Osteoblast (primary cell): ENCODE results near the gene GOLGA1. TPM values are rescaled to one million over a fixed set of nuclear protein-coding genes. Genes with fewer than 3 reads are reported as not detected.

Experiments
- DNase-seq: peaks from one replicate; pipeline ENCODE4 v3.0.0; 2011; ENCODE audit warnings: low spot score, mixed read lengths; ENCODE audit not compliant: insufficient read length; ENCODE audit errors: missing footprints
- H2AFZ ChIP-seq: 2 replicates; pipeline ENCODE4 v1.6.0; 2011; ENCODE audit warnings: mild to moderate bottlenecking, low read length
- H3K27ac ChIP-seq: 2 replicates; pipeline ENCODE4 v1.5.1; 2011; ENCODE audit warnings: mild to moderate bottlenecking, low read depth, low read length, moderate library complexity
- H3K27me3 ChIP-seq: 2 replicates; pipeline ENCODE4 v1.6.0; 2012; ENCODE audit warnings: mild to moderate bottlenecking, control low read depth, inconsistent platforms, low read length, moderate library complexity; ENCODE audit not compliant: insufficient read depth
- H3K36me3 ChIP-seq: 2 replicates; pipeline ENCODE4 v1.5.1; 2011; ENCODE audit warnings: mild to moderate bottlenecking, low read length, control low read depth, moderate library complexity; ENCODE audit not compliant: insufficient read depth
- H3K4me1 ChIP-seq: 2 replicates; pipeline ENCODE4 v1.5.1; 2011; ENCODE audit warnings: mild to moderate bottlenecking, low read length, control low read depth, moderate library complexity; ENCODE audit not compliant: insufficient read depth
- H3K4me2 ChIP-seq: 2 replicates; pipeline ENCODE4 v1.6.0; 2011; ENCODE audit warnings: mild to moderate bottlenecking, low read length; ENCODE audit not compliant: insufficient read depth
- H3K4me3 ChIP-seq: fragments of 200-600 bp; sonication (generic); 3 replicates; pipeline ENCODE4 v1.5.1; 2012; ENCODE audit warnings: mild to moderate bottlenecking, low read length, inconsistent platforms; ENCODE audit not compliant: insufficient read depth
- H3K79me2 ChIP-seq: 2 replicates; pipeline ENCODE4 v1.6.0; 2012; ENCODE audit warnings: mild to moderate bottlenecking, low read length, control low read depth, inconsistent platforms; ENCODE audit not compliant: insufficient read depth
- H3K9me3 ChIP-seq: 2 replicates; pipeline ENCODE4 v1.5.1; 2011; ENCODE audit warnings: low read depth, low read length, control low read depth
- H4K20me1 ChIP-seq: 2 replicates; pipeline ENCODE4 v1.6.0; 2012; ENCODE audit warnings: mild to moderate bottlenecking, low read length, control low read depth; ENCODE audit not compliant: insufficient read depth
- total RNA-seq: library from RNA; depleted of rRNA; stranded (reverse); fragments of >200 nt; gene quantifications from 2 replicates; pipeline ENCODE4 v1.2.3, GENCODE V29; 2012
- TF ChIP-seq, protein P1 (sequence below): IDR thresholded peaks from 2 replicates; pipeline ENCODE4 v1.5.1; 2011; ENCODE audit warnings: mild to moderate bottlenecking, low read depth, low read length, moderate library complexity; ENCODE audit errors: extremely low read depth

GOLGA1 gene
- total RNA-seq, 1 donor, result 13.4 TPM

- peaks cover 28% of the 10 kb centered on the region for H3K4me1 ChIP-seq
- H3K27ac ChIP-seq, result no peak overlapping the region
- H3K79me2 ChIP-seq, result peaks cover 34% of the 10 kb centered on the region
- H4K20me1 ChIP-seq, result peaks cover 56% of the 10 kb centered on the region
- peaks cover 45% of the 10 kb centered on the region for H3K36me3 ChIP-seq
- H3K9me3 ChIP-seq, result no peaks in the 10 kb centered on the region
- no peak overlapping the region for H3K4me3 ChIP-seq
- TF ChIP-seq, protein P1, sequence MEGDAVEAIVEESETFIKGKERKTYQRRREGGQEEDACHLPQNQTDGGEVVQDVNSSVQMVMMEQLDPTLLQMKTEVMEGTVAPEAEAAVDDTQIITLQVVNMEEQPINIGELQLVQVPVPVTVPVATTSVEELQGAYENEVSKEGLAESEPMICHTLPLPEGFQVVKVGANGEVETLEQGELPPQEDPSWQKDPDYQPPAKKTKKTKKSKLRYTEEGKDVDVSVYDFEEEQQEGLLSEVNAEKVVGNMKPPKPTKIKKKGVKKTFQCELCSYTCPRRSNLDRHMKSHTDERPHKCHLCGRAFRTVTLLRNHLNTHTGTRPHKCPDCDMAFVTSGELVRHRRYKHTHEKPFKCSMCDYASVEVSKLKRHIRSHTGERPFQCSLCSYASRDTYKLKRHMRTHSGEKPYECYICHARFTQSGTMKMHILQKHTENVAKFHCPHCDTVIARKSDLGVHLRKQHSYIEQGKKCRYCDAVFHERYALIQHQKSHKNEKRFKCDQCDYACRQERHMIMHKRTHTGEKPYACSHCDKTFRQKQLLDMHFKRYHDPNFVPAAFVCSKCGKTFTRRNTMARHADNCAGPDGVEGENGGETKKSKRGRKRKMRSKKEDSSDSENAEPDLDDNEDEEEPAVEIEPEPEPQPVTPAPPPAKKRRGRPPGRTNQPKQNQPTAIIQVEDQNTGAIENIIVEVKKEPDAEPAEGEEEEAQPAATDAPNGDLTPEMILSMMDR, result no peak
- peak; percentile 47 for DNase-seq
- H3K27me3 ChIP-seq, result no peaks in the 10 kb centered on the region
- H3K4me2 ChIP-seq, result no peak overlapping the region
- no peak overlapping the region for H2AFZ ChIP-seq
Observed at GRCh38 chr9:124857533-124858162, 83.2 kb downstream of the GOLGA1 start.

- no peak overlapping the region for H3K4me2 ChIP-seq
- H3K4me1 ChIP-seq, result peaks cover 32% of the 10 kb centered on the region
- peaks cover 51% of the 10 kb centered on the region for H4K20me1 ChIP-seq
- H3K27ac ChIP-seq, result no peak overlapping the region
- H3K4me3 ChIP-seq, result no peak overlapping the region
- DNase-seq, result peak; percentile 92
- no peaks in the 10 kb centered on the region for H3K27me3 ChIP-seq
- H2AFZ ChIP-seq, result no peak overlapping the region
- no peaks in the 10 kb centered on the region for H3K9me3 ChIP-seq
- peaks cover 45% of the 10 kb centered on the region for H3K36me3 ChIP-seq
- TF ChIP-seq, protein P1, result peak; percentile 40
- H3K79me2 ChIP-seq, result peaks cover 28% of the 10 kb centered on the region
Observed at GRCh38 chr9:124855944-124856765, 84.7 kb downstream of the GOLGA1 start.

DNA sequence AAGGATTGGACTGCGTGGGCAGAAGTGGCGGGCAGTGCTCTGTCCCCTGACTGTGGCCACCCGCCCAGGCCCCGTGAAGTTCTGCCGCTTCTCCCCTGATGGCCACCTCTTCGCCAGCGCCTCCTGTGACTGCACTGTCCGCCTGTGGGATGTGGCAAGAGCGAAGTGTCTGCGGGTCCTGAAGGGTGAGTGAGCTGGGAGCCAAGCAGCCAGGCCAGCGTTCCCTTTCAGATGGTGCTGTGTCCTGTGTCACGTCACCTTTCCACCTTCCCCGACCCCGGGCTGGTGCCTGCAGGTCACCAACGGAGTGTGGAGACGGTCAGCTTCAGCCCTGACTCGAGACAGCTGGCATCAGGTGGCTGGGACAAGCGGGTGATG, 85.3 kb downstream of the GOLGA1 start:
- H2AFZ ChIP-seq, result no peak overlapping the region
- TF ChIP-seq, protein P1, result no peak
- no peak for DNase-seq

GRCh38 chr9:124854822-124855221, 86.1 kb downstream of the GOLGA1 start:
- H3K9me3 ChIP-seq, result no peaks in the 10 kb centered on the region
- peaks cover 37% of the 10 kb centered on the region for H4K20me1 ChIP-seq
- no peak overlapping the region for H3K27ac ChIP-seq
- no peaks in the 10 kb centered on the region for H3K27me3 ChIP-seq
- no peak overlapping the region for H3K4me3 ChIP-seq
- H2AFZ ChIP-seq, result no peak overlapping the region
- no peak for DNase-seq
- H3K4me2 ChIP-seq, result no peak overlapping the region
- H3K79me2 ChIP-seq, result peaks cover 15% of the 10 kb centered on the region
- H3K4me1 ChIP-seq, result peaks cover 19% of the 10 kb centered on the region
- TF ChIP-seq, protein P1, result no peak
- peaks cover 33% of the 10 kb centered on the region for H3K36me3 ChIP-seq

More for the DNA sequence above, 85.3 kb downstream of the GOLGA1 start:
- Histone ChIP-seq H3K27me3 (no peaks in the 10 kb centered on the region), H3K36me3 (peaks cover 41% of the 10 kb centered on the region), H3K9me3 (no peaks in the 10 kb centered on the region), H3K27ac (no peak overlapping the region), H4K20me1 (peaks cover 45% of the 10 kb centered on the region), H3K4me1 (peaks cover 26% of the 10 kb centered on the region), H3K79me2 (peaks cover 22% of the 10 kb centered on the region), H3K4me3 (no peak overlapping the region), H3K4me2 (no peak overlapping the region)
